OCI-LY3 (cell line): Measurements from ENCODE around the gene NSD1.
A peak's percentile ranks its signal among the peaks of the same experiment; 100 is the strongest.

Experiments used
- H2AFZ ChIP-seq: fragments of 200-600, 300-600 bp; shearing (Covaris generic); 2 replicates; pipeline ENCODE4 v1.6.0; 2014; ENCODE audit warnings: antibody characterized with exemption, low read depth, low read length
- H3K27ac ChIP-seq: fragments of 200-600, 300-600 bp; sonication (generic); 2 replicates; pipeline ENCODE4 v1.5.1; 2014; ENCODE audit warnings: mild to moderate bottlenecking, low read length, moderate library complexity, mixed read lengths
- H3K27me3 ChIP-seq: fragments of 200-600, 300-600 bp; sonication (generic); 2 replicates; pipeline ENCODE4 v1.6.1; 2014; ENCODE audit warnings: low read depth, low read length, mixed read lengths
- H3K36me3 ChIP-seq: fragments of 200-600, 300-600 bp; sonication (generic); replicated peaks from 2 replicates; pipeline ENCODE3; 2014; ENCODE audit warnings: low read depth, low read length, mixed read lengths
- H3K4me1 ChIP-seq: fragments of 300-600, 200-600 bp; sonication (generic); 2 replicates; pipeline ENCODE4 v1.6.1; 2014; ENCODE audit warnings: low read length, mixed read lengths
- H3K4me2 ChIP-seq: fragments of 200-600, 300-600 bp; sonication (generic); 2 replicates; pipeline ENCODE4 v1.6.1; 2014; ENCODE audit warnings: low read length, mixed read lengths
- H3K4me3 ChIP-seq: fragments of 300-600, 200-600 bp; sonication (generic); 2 replicates; pipeline ENCODE4 v1.5.1; 2014; ENCODE audit warnings: antibody characterized with exemption, mild to moderate bottlenecking, low read length, moderate library complexity
- H3K79me2 ChIP-seq: fragments of 300-600, 200-600 bp; shearing (Covaris generic); 2 replicates; pipeline ENCODE4 v1.6.1; 2014; ENCODE audit warnings: mild to moderate bottlenecking, low read length, mixed read lengths
- H3K9ac ChIP-seq: fragments of 300-600, 200-600 bp; shearing (Covaris generic); 2 replicates; pipeline ENCODE4 v1.6.0; 2014; ENCODE audit warnings: mild to moderate bottlenecking, low read length, moderate library complexity
- H3K9me3 ChIP-seq: fragments of 200-600, 300-600 bp; shearing (Covaris generic); 2 replicates; pipeline ENCODE4 v1.6.1; 2014; ENCODE audit warnings: low read length, mixed read lengths; ENCODE audit not compliant: insufficient read depth
- H4K20me1 ChIP-seq: fragments of 200-600, 300-600 bp; sonication (generic); 2 replicates; pipeline ENCODE4 v1.6.1; 2016; ENCODE audit warnings: low read length, mixed read lengths; ENCODE audit not compliant: insufficient read depth
- EZH2phosphoT487 ChIP-seq: fragments of 200-600 bp; shearing (Covaris generic); IDR thresholded peaks from 2 replicates; pipeline ENCODE4 v1.6.1; 2018; ENCODE audit warnings: antibody characterized with exemption, mixed run types, low read depth
- TF ChIP-seq, protein P1 (sequence below): fragments of 200-600, 300-600 bp; sonication (generic); IDR thresholded peaks from 2 replicates; pipeline ENCODE4 v1.5.1; 2014; ENCODE audit warnings: antibody characterized with exemption, low read length, low read depth

NSD1 gene, protein sequence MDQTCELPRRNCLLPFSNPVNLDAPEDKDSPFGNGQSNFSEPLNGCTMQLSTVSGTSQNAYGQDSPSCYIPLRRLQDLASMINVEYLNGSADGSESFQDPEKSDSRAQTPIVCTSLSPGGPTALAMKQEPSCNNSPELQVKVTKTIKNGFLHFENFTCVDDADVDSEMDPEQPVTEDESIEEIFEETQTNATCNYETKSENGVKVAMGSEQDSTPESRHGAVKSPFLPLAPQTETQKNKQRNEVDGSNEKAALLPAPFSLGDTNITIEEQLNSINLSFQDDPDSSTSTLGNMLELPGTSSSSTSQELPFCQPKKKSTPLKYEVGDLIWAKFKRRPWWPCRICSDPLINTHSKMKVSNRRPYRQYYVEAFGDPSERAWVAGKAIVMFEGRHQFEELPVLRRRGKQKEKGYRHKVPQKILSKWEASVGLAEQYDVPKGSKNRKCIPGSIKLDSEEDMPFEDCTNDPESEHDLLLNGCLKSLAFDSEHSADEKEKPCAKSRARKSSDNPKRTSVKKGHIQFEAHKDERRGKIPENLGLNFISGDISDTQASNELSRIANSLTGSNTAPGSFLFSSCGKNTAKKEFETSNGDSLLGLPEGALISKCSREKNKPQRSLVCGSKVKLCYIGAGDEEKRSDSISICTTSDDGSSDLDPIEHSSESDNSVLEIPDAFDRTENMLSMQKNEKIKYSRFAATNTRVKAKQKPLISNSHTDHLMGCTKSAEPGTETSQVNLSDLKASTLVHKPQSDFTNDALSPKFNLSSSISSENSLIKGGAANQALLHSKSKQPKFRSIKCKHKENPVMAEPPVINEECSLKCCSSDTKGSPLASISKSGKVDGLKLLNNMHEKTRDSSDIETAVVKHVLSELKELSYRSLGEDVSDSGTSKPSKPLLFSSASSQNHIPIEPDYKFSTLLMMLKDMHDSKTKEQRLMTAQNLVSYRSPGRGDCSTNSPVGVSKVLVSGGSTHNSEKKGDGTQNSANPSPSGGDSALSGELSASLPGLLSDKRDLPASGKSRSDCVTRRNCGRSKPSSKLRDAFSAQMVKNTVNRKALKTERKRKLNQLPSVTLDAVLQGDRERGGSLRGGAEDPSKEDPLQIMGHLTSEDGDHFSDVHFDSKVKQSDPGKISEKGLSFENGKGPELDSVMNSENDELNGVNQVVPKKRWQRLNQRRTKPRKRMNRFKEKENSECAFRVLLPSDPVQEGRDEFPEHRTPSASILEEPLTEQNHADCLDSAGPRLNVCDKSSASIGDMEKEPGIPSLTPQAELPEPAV (N-terminal part only)

DNA sequence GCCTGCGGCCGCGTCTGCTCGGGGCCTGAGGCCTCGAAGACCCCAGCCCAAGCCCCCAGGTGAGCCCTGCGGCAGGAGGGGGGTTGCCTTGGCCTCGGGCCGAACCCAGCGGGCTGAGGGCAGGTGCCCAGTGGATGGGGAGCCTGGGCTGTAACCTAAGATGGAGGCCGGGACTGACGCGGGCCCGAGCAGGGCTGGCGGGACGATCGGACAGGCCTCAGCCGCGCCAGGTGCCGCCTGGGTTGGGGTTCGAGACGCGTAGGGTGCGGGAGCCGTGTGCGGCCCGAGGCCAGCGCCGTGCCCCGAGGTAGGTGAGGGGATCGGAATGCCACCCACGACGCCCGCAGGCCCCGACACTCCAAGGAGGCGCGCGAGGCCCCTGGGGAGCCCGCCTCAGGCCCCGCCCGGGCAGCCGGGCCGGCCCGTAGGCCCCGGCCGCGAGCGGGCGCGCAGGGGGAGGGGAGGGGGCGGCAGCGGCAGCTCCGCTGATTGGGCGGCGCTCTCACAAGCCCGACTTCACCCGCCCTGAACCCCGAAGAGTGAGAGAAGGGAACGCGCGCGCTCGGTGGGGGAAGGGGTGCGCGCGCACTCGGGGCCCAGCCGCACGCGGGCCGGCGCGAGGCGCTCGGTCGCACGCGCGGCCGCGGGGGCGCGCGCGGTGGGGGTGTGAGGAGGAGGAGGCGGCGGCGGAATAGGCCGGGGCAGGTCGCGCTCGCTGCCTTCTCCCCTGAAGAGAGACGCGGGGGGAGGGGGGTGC is at the start of gene NSD1:
NSD1 (plus strand) TSS at position 678 of the 757 bp plus-strand sequence. CDS start 1,331 bp downstream, outside the sequence.
- Histone ChIP-seq H3K36me3 (peaks cover 33% of the 10 kb centered on the region), H3K79me2 (peaks cover 43% of the 10 kb centered on the region), H2AFZ (peak within 1 kb of the TSS; percentile 13; the same call in 1 of the 2 replicates), H3K4me1 (peaks cover 29% of the 10 kb centered on the region), H3K9me3 (no peaks in the 10 kb centered on the region), H3K27me3 (no peaks in the 10 kb centered on the region), H3K4me2 (peak within 1 kb of the TSS; percentile 97), H3K9ac (peak within 1 kb of the TSS; percentile 93), H4K20me1 (no peaks in the 10 kb centered on the region), H3K4me3 (peak within 1 kb of the TSS; percentile 93), H3K27ac (peak within 1 kb of the TSS; percentile 76)
- TF ChIP-seq, protein P1, sequence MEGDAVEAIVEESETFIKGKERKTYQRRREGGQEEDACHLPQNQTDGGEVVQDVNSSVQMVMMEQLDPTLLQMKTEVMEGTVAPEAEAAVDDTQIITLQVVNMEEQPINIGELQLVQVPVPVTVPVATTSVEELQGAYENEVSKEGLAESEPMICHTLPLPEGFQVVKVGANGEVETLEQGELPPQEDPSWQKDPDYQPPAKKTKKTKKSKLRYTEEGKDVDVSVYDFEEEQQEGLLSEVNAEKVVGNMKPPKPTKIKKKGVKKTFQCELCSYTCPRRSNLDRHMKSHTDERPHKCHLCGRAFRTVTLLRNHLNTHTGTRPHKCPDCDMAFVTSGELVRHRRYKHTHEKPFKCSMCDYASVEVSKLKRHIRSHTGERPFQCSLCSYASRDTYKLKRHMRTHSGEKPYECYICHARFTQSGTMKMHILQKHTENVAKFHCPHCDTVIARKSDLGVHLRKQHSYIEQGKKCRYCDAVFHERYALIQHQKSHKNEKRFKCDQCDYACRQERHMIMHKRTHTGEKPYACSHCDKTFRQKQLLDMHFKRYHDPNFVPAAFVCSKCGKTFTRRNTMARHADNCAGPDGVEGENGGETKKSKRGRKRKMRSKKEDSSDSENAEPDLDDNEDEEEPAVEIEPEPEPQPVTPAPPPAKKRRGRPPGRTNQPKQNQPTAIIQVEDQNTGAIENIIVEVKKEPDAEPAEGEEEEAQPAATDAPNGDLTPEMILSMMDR = no peak
- TF ChIP-seq EZH2phosphoT487 = no peak

DNA sequence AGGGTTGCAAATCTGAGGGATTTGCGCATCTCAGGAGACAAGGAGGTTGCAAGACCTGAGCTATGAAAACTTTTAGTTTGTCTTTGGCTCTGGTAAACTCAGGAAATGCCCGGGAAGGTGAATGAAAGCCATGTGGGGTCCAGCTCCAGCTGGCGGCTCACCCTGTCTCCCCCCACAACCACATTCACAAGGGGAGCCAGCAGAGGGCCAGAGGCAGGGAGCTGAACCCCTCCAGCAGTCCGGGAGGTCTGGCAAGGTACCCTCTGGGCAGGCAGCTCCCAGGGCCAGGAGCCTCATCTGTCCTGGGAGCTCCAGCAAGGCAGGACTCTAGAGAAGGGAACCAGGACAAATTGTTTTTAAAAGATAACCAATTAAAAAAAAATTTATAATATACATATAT is 49.4 kb upstream of the NSD1 start:
- Histone ChIP-seq H3K4me1 (0 out of 2 replicates have a peak, but pooled peaks cover 5% of the 10 kb centered on the region), H3K4me3 (no peak overlapping the region), H3K27ac (no peak overlapping the region), H4K20me1 (no peaks in the 10 kb centered on the region), H2AFZ (no peak overlapping the region), H3K4me2 (no peak overlapping the region), H3K36me3 (no peaks in the 10 kb centered on the region), H3K79me2 (no peaks in the 10 kb centered on the region), H3K9me3 (no peaks in the 10 kb centered on the region), H3K9ac (no peak overlapping the region), H3K27me3 (peaks cover 22% of the 10 kb centered on the region)
- no peak for TF ChIP-seq EZH2phosphoT487
- TF ChIP-seq, protein P1 = no peak

DNA sequence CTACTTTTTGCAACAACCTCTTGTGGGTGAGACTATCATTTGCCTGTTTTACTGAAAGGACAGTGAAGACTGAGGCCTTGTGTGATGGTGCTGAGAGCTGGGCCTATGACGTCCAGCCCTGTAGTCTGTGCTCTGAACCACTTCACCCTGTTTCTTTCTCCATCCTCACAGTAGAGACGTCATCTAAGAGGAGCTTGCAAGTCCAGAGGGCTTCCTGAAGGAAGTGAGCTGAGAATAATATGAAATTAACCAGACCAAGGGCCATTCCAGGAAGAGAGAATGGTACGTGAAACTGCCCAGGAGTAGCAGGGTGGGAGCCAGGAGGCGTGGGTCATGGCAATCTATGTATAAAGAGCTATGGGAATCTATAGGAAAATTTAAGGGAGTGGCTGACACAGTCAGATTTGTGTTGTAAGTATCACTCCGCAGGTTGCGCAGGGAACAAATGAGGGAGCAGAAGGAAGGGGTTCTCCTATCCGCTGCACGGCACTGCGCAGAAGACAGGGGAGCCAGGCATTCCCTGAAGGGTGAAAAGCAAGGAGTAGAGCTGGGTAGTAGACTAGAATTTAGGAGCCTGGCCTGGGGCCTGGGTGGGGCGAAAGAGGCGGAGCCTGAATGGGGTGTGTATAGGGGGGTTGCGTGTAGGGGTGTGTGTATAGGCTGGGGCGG is 47.5 kb upstream of the NSD1 start:
- H2AFZ ChIP-seq = no peak overlapping the region
- no peaks in the 10 kb centered on the region for H3K36me3 ChIP-seq
- no peaks in the 10 kb centered on the region for H3K9me3 ChIP-seq
- peak overlapping the region; percentile 20 for H3K4me2 ChIP-seq
- H3K4me1 ChIP-seq = 0 out of 2 replicates have a peak, but pooled peaks cover 5% of the 10 kb centered on the region
- no peaks in the 10 kb centered on the region for H3K79me2 ChIP-seq
- H3K27ac ChIP-seq = no peak overlapping the region
- H4K20me1 ChIP-seq = no peaks in the 10 kb centered on the region
- TF ChIP-seq EZH2phosphoT487 = no peak
- TF ChIP-seq, protein P1 = no peak
- peaks cover 27% of the 10 kb centered on the region for H3K27me3 ChIP-seq
- H3K9ac ChIP-seq = no peak overlapping the region
- peak overlapping the region; percentile 39; the same call in 1 of the 2 replicates for H3K4me3 ChIP-seq
